Central memory CD8-positive, alpha-beta T cell (primary cell): ENCODE data around the gene RPL18A.
A peak's percentile ranks its signal among the peaks of the same experiment; 100 is the strongest.

ENCODE experiments used
- ATAC-seq: fragments of 150-1000 bp; cut with Tn5 transposase; replicated peaks from 2 replicates; pipeline ENCODE4 v1.10.0; 2022; ENCODE audit warnings: mild to moderate bottlenecking, moderate FRiP score, moderate number of reproducible peaks; ENCODE audit not compliant: poor library complexity, severe bottlenecking; ENCODE audit errors: extremely low read depth
- DNase-seq, 2 donors: peaks; one replicate each; pipeline ENCODE4 v3.0.0; 2021; ENCODE audit warnings: low spot score in 2 of 2
- H3K27ac Mint-ChIP-seq: one replicate; pipeline ENCODE4 v1.8.0; 2022; ENCODE audit warnings: low read depth, mild to moderate bottlenecking, moderate library complexity, mixed read lengths
- H3K27me3 Mint-ChIP-seq: one replicate; pipeline ENCODE4 v1.8.0; 2022; ENCODE audit warnings: mixed read lengths
- H3K36me3 Mint-ChIP-seq: one replicate; pipeline ENCODE4 v1.8.0; 2022; ENCODE audit warnings: mild to moderate bottlenecking, moderate library complexity, mixed read lengths; ENCODE audit not compliant: insufficient read depth
- H3K4me1 Mint-ChIP-seq: one replicate; pipeline ENCODE4 v1.8.0; 2022; ENCODE audit warnings: mixed read lengths
- H3K4me3 Mint-ChIP-seq: one replicate; pipeline ENCODE4 v1.8.0; 2022; ENCODE audit warnings: mild to moderate bottlenecking, moderate library complexity, mixed read lengths
- H3K9me3 Mint-ChIP-seq: one replicate; pipeline ENCODE4 v1.8.0; 2022; ENCODE audit warnings: mixed read lengths

The RPL18A gene

GRCh38 chr19:17865364-17866311, 5.9 kb downstream of the RPL18A start:
- Mint-ChIP-seq H3K36me3 (peaks cover 35% of the 10 kb centered on the region), H3K9me3 (no peaks in the 10 kb centered on the region), H3K4me1 (peaks cover 22% of the 10 kb centered on the region), H3K27ac (peak overlapping the region; percentile 49), H3K4me3 (no peak overlapping the region), H3K27me3 (no peaks in the 10 kb centered on the region)
- DNase-seq, result no peak
- no peak for ATAC-seq

GRCh38 chr19:17866312-17866963, 6.7 kb downstream of the RPL18A start:
- ATAC-seq, result no peak
- H3K27ac Mint-ChIP-seq, result peak overlapping the region; percentile 49
- DNase-seq, result no peak
- no peak overlapping the region for H3K4me3 Mint-ChIP-seq
- H3K4me1 Mint-ChIP-seq, result peaks cover 14% of the 10 kb centered on the region
- H3K36me3 Mint-ChIP-seq, result peaks cover 29% of the 10 kb centered on the region
- H3K27me3 Mint-ChIP-seq, result no peaks in the 10 kb centered on the region
- H3K9me3 Mint-ChIP-seq, result no peaks in the 10 kb centered on the region

- H3K4me1 Mint-ChIP-seq, result peaks cover 10% of the 10 kb centered on the region
- H3K27ac Mint-ChIP-seq, result no peak overlapping the region
- DNase-seq, result no peak
- no peak overlapping the region for H3K4me3 Mint-ChIP-seq
- H3K9me3 Mint-ChIP-seq, result no peaks in the 10 kb centered on the region
- no peak for ATAC-seq
- peaks cover 26% of the 10 kb centered on the region for H3K36me3 Mint-ChIP-seq
- no peaks in the 10 kb centered on the region for H3K27me3 Mint-ChIP-seq
Observed at GRCh38 chr19:17866964-17867486, 7.3 kb downstream of the RPL18A start.

GRCh38 chr19:17868669-17869068, 9.0 kb downstream of the RPL18A start:
- no peak for DNase-seq
- Mint-ChIP-seq H3K27me3 (no peaks in the 10 kb centered on the region), H3K4me1 (peaks cover 1% of the 10 kb centered on the region), H3K27ac (peak overlapping the region; percentile 77), H3K36me3 (peaks cover 18% of the 10 kb centered on the region), H3K9me3 (no peaks in the 10 kb centered on the region), H3K4me3 (no peak overlapping the region)
- no peak for ATAC-seq

GRCh38 chr19:17869114-17869608, 9.5 kb downstream of the RPL18A start:
- H3K9me3 Mint-ChIP-seq, result no peaks in the 10 kb centered on the region
- no peak for ATAC-seq
- peak overlapping the region; percentile 77 for H3K27ac Mint-ChIP-seq
- peaks cover 14% of the 10 kb centered on the region for H3K36me3 Mint-ChIP-seq
- H3K27me3 Mint-ChIP-seq, result no peaks in the 10 kb centered on the region
- no peak overlapping the region for H3K4me3 Mint-ChIP-seq
- no peaks in the 10 kb centered on the region for H3K4me1 Mint-ChIP-seq
- no peak for DNase-seq

GRCh38 chr19:17871032-17871877, 11.5 kb downstream of the RPL18A start:
- Mint-ChIP-seq H3K27me3 (no peaks in the 10 kb centered on the region), H3K4me1 (peaks cover 6% of the 10 kb centered on the region), H3K27ac (peak overlapping the region; percentile 74), H3K4me3 (peak overlapping the region; percentile 68), H3K9me3 (no peaks in the 10 kb centered on the region), H3K36me3 (no peaks in the 10 kb centered on the region)
- DNase-seq (no peak), ATAC-seq (no peak)

GRCh38 chr19:17871878-17872250, 12.2 kb downstream of the RPL18A start, which contains the start of gene SLC5A5:
SLC5A5 (plus strand) TSS chr19:17871945; CDS start chr19:17872320, 375 bp downstream.
- ATAC-seq, result no peak
- no peaks in the 10 kb centered on the region for H3K27me3 Mint-ChIP-seq

GRCh38 chr19:17872251-17873001, 12.7 kb downstream of the RPL18A start:
- H3K27me3 Mint-ChIP-seq, result no peaks in the 10 kb centered on the region
- peaks cover 6% of the 10 kb centered on the region for H3K4me1 Mint-ChIP-seq
- ATAC-seq, result no peak
- H3K36me3 Mint-ChIP-seq, result no peaks in the 10 kb centered on the region
- H3K4me3 Mint-ChIP-seq, result peak overlapping the region; percentile 68
- H3K9me3 Mint-ChIP-seq, result no peaks in the 10 kb centered on the region
- no peak for DNase-seq
- H3K27ac Mint-ChIP-seq, result peak overlapping the region; percentile 74

More at GRCh38 chr19:17871878-17872250, 12.2 kb downstream of the RPL18A start, which contains the start of gene SLC5A5:
- Mint-ChIP-seq H3K27ac (peak within 1 kb of the TSS; percentile 74), H3K36me3 (no peaks in the 10 kb centered on the region), H3K4me3 (peak within 1 kb of the TSS; percentile 68), H3K4me1 (peaks cover 6% of the 10 kb centered on the region), H3K9me3 (no peaks in the 10 kb centered on the region)
- DNase-seq, result no peak

GRCh38 chr19:17873786-17874757, 14.4 kb downstream of the RPL18A start:
- Mint-ChIP-seq H3K4me3 (peak overlapping the region; percentile 52), H3K9me3 (no peaks in the 10 kb centered on the region), H3K27me3 (no peaks in the 10 kb centered on the region), H3K36me3 (no peaks in the 10 kb centered on the region), H3K4me1 (peaks cover 6% of the 10 kb centered on the region), H3K27ac (no peak overlapping the region)
- no peak for DNase-seq
- peak; percentile 80 for ATAC-seq

GRCh38 chr19:17874758-17875135, 15.0 kb downstream of the RPL18A start:
- DNase-seq (no peak), ATAC-seq (no peak)
- Mint-ChIP-seq H3K27me3 (no peaks in the 10 kb centered on the region), H3K9me3 (no peaks in the 10 kb centered on the region), H3K4me1 (peaks cover 6% of the 10 kb centered on the region), H3K36me3 (no peaks in the 10 kb centered on the region), H3K27ac (no peak overlapping the region), H3K4me3 (peak overlapping the region; percentile 52)

- H3K4me3 Mint-ChIP-seq, result no peak overlapping the region
- DNase-seq (no peak), ATAC-seq (no peak)
- H3K27ac Mint-ChIP-seq, result no peak overlapping the region
- H3K4me1 Mint-ChIP-seq, result peaks cover 6% of the 10 kb centered on the region
- H3K9me3 Mint-ChIP-seq, result no peaks in the 10 kb centered on the region
- H3K36me3 Mint-ChIP-seq, result peaks cover 1% of the 10 kb centered on the region
- H3K27me3 Mint-ChIP-seq, result no peaks in the 10 kb centered on the region
Observed at GRCh38 chr19:17877696-17878095, 18.0 kb downstream of the RPL18A start.
